ENCODE results near the gene CD86. TPM values are rescaled to one million over a fixed set of nuclear protein-coding genes. Genes with fewer than 3 reads are reported as not detected.
"Not testable (repeated sequence)": the region's sequence is repeated elsewhere in the genome, so short reads cannot be mapped to it uniquely, and the experiment has no call there.

The CD86 gene
- not detected in 2 replicates for total RNA-seq (2014; rRNA removed; shearing (Covaris generic))

DNA sequence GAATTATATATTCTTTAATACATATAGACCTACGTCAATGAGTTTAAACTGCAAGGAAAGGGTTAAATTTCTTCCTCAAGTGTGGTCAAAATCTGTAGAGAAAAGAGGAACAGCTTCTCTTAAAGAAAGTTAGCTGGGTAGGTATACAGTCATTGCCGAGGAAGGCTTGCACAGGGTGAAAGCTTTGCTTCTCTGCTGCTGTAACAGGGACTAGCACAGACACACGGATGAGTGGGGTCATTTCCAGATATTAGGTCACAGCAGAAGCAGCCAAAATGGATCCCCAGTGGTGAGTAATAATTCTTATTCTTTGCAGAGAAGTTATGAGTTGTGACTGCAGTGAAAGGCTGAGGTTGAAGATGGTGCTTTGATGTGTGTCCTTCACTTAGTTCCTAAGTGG is at the start of gene CD86:
Gene CD86 (plus strand): TSS at position 148 of the 400 bp plus-strand sequence. CDS start 128 bp downstream, at position 276.
- DNase-seq (ENCODE audit: low spot score) = no peak

- no peak for DNase-seq (ENCODE audit: low spot score)
Measured at GRCh38 chr3:122006267-122006666, 48.9 kb upstream of the CD86 start.

GRCh38 chr3:122008166-122008565 is 47.0 kb upstream of the CD86 start:
- no peak for DNase-seq (ENCODE audit: low spot score)

DNA sequence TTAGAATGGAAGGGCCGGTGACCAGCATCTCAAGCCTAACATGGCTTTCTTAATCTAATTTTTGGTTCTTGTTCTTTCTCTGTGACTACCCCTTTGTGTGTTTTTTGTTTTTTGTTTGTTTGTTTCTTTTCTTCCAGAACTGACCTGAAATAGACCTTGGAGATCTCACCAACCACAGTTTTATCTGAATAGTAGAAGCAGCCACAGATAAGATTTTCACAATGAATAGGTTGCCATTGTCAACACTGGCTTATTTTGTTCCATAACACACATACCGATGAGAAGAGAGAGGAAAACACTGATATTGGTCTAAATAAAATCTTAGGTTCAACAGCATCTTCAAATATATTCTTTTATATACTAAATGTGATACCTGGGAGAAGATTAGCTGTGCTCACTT is 44.7 kb upstream of the CD86 start:
- no peak for DNase-seq (ENCODE audit: low spot score)

DNA sequence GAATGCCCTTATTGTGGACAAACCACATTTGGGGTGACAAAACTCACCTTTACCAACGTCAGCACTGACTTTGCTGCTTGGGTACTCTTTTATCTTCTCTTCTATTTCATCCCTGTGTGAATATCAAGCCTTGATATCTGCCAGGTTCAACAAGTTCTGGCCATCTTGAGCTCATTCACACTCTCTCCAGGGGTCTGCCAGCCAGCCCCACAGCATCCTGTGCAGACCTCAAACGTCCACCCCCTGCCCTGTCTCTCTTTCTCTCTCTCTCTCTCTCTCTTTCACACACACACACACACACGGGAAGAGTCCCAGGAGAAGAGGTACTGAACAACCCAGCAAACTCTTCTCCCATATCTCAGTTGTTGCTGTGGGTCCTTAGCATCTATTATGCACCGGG is 43.8 kb upstream of the CD86 start:
- DNase-seq (ENCODE audit: low spot score) = no peak

GRCh38 chr3:122012821-122013220 is 42.3 kb upstream of the CD86 start:
- no peak for DNase-seq (ENCODE audit: low spot score)

- peak; percentile 49 for DNase-seq (ENCODE audit: low spot score)
Measured at GRCh38 chr3:122013448-122013925, 41.7 kb upstream of the CD86 start.

- DNase-seq (ENCODE audit: low spot score) = no peak
Measured at GRCh38 chr3:122014741-122015140, 40.4 kb upstream of the CD86 start.

DNA sequence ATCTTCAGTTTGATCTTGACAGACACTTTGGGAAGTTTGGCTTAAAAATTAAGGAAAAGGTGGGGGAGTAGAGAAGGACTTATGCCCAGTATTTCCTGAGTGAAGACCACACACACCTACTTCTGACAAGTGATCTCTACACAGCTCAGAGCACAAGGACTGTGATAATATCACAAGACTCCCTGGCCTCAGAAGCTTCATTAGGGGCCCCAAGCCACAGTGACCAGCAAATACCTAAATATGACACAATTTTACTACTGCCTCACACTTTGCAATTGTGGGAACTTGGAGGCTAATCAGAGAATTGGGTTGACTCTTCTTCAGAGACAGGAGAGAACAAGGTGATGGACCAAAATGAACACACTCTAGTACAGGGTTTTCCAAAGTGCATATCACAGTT is 35.7 kb upstream of the CD86 start:
- no peak for DNase-seq (ENCODE audit: low spot score)

DNA sequence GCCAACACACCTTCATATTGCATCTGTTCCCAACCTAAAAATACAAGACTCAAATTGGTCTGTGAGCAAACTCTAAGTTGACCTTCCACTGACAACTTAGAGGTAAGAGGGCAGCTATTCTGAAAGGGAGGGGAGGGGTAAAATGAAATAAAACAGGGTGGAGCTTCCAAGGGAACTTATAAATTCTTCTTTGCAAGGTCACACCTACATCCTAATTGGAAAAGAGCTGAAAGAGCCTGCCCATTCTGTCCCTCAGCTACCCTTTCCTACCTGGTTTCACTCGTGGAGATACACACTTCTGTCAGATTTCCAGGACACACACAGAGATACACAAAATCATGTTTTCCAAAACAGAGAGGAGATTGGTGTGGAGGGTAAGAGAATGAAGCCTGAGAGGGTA is 34.1 kb upstream of the CD86 start:
- DNase-seq (ENCODE audit: low spot score) = peak; percentile 12

- peak; percentile 85 for DNase-seq (ENCODE audit: low spot score)
Measured at GRCh38 chr3:122021811-122022401, 33.3 kb upstream of the CD86 start, which contains the start of gene ILDR1. ILDR1 (minus strand) TSS chr3:122022247; CDS start chr3:122022077, 170 bp downstream.

DNA sequence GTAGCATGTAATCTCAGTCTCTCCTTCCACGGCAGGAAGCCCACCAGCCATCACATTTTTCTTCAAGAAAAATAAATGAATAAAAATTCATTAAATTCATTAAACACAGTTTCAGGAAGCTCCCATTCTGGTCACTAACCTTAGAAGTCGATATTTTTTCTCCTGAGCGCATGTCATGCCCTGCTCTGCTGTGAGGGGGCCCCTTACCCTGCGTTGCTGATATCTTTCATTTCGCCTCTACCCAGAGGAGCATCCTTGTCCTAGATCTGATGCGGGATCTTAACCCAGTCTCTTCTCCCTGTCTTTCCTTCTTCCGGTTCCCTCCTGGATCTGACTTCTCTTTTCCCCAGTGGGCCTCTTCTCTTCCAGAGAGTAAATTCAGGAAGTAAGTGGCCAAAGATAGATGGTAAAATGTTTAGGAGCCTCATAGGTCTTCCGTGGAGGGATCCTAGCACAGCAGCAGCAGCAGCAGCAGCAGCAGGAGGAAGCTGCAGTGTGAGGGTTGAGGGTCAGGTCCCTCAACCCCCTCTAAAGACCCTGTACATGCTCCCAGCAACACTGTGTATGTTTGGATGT is 31.7 kb upstream of the CD86 start:
- DNase-seq (ENCODE audit: low spot score) = no peak

GRCh38 chr3:122024800-122025199 is 30.4 kb upstream of the CD86 start:
- no peak for DNase-seq (ENCODE audit: low spot score)

DNA sequence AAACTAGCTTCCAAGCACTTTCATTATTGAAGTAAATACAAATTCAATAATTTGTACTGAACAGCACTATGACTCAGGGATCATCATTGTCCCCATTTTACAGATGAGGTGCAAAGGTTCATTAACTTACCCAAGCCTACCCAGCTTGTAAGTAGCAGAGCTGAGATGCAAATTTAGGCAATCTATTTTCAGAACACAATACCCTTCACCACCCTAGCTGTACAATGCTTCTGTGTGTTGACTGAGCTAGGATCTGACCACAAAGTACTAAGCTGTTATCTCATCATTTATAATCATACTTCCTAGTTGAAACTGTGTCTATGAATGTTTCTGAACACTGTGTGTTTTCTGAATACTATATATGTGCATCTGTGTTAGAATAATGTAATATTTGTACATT is 29.9 kb upstream of the CD86 start:
- no peak for DNase-seq (ENCODE audit: low spot score)

DNA sequence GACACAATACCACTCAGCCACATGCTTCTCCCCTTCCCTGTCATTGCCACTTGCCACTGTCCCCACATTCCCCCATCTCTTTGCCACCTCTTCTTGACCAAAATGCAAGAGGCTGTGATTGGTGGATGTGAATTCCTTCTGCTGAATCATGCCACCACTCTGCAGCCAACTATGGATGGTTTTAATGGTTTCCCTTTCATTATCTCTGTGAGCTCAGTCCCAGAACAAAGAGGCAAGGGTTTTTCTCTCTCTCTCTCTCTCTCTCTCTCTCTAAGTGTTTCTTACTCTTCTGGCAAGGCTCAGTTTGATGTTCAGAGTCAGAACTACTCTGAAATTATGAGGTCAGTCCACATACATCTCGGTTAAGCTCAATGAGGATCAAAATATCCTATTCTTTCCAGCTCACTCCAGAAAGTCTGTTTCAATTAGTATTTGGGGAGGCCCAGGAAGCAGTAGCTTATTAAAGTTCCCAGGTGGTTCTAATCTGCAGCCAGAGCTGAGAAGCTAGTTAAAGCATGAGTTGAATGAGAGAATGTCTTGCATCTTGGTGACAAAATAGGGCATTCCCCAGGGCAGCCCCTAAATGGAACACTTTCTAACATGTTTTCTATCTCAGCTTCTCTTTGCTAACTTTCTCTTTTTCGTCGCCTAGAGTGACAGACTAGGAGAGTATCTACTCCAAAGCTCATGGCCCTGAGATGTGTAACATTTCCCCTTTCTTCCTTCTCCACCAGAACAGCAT is 24.6 kb upstream of the CD86 start:
- no peak for DNase-seq (ENCODE audit: low spot score)

DNA sequence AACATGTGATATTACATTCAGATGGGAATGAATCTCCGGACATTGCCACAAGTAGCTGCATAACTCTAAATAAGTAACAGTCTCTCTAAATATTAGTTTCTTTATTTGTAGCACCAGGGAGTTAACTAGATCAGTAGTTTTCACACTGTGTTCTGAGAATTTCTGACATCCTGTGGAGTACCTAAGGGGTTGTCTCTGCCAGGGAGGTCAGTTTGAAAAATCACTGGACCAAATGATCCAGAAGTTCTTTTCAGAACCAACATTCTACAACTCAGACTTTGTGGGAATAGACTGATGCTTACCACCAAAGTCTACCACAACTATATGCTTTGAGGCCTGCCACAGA is 24.1 kb upstream of the CD86 start:
- no peak for DNase-seq (ENCODE audit: low spot score)

DNA sequence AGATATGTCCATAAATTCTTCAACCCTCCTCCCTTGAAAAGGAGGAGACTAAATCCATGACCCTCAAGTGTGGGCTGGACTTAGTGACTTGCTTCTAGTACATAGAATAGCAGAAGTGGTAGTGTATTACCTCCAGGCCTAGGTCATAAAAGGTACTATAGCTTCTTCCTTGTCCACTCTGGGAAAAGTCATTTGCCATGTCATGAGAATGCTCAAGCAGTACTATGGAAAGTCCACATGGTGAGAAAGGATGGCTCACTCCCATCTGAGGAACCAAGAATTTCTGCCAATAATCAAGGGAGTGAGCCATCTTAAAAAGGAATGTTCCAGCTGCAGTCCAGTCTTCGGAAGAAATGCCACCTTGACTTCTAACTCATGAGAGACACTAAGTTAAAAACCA is 22.6 kb upstream of the CD86 start:
- DNase-seq (ENCODE audit: low spot score) = no peak

- DNase-seq (ENCODE audit: low spot score) = no peak
Measured at GRCh38 chr3:122033023-122033422, 22.1 kb upstream of the CD86 start.

- not testable (repeated sequence) for DNase-seq (ENCODE audit: low spot score)
Measured at GRCh38 chr3:122047296-122047695, 7.9 kb upstream of the CD86 start.

DNA sequence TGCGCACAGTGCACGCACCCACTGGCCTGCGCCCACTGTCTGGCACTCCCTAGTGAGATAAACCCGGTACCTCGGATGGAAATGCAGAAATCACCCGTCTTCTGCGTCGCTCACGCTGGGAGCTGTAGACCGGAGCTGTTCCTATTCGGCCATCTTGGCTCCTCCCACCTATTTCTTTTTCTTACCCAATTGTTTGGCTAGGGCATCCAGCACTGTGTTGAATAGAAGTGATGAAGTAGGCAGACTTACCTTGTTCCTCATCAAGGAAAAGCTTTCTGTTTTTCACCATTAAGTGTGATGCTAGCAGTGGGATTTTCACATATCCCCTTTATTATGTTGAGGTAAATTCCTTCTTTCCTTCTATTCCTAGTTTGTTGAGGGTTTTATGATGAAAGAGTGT is 7.4 kb upstream of the CD86 start:
- not testable (repeated sequence) for DNase-seq (ENCODE audit: low spot score)

GRCh38 chr3:122052968-122053367 is 2.2 kb upstream of the CD86 start:
- no peak for DNase-seq (ENCODE audit: low spot score)

GRCh38 chr3:122057671-122058070 is 2.5 kb downstream of the CD86 start:
- no peak for DNase-seq (ENCODE audit: low spot score)

DNA sequence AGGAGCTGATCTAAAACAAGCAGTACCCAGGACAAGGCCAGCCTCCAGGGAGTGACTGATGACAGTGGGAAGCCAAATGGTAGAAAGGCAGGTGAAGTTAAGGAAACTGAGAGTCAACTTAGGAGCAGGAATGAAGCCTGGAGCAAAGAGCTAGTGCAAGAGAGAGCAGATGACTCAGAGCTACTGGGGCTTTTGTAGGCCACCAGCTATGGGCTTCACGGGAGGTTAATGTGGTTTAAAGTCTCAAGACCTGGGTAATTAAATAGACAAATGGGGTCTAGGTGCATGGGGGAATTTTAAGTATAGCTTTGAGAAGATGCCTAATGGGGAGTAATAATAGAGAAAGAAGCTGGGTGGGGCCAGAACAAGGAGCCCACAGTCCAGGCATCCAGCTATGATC is 3.1 kb downstream of the CD86 start:
- DNase-seq (ENCODE audit: low spot score) = no peak
